ENCODE measurements around the gene KCNN1.
A peak's percentile ranks its signal among the peaks of the same experiment; 100 is the strongest.
"Not testable (repeated sequence)": the region's sequence is repeated elsewhere in the genome, so short reads cannot be mapped to it uniquely, and the experiment has no call there.

Gene KCNN1

GRCh38 chr19:18001777-18002345 is 35.0 kb downstream of the KCNN1 start:
- peak; percentile 50 for DNase-seq (ENCODE audit: low spot score)

- DNase-seq (ENCODE audit: low spot score) = no peak
These were observed 35.5 kb downstream of the KCNN1 start for GRCh38 chr19:18002347-18002850.

- DNase-seq (ENCODE audit: low spot score) = not testable (repeated sequence)
These were observed 38.8 kb downstream of the KCNN1 start for GRCh38 chr19:18005750-18006149.

- peak; percentile 72 for DNase-seq (ENCODE audit: low spot score)
These were observed 40.4 kb downstream of the KCNN1 start for GRCh38 chr19:18007044-18007916.

GRCh38 chr19:18007917-18008673 is 41.2 kb downstream of the KCNN1 start, which contains the start of gene ARRDC2:
Gene ARRDC2 (plus strand): TSS chr19:18008170. CDS start chr19:18008311, 141 bp downstream.
- peak; percentile 85 for DNase-seq (ENCODE audit: low spot score)

- DNase-seq (ENCODE audit: low spot score) = no peak
These were observed 41.9 kb downstream of the KCNN1 start for GRCh38 chr19:18008814-18009213.

GRCh38 chr19:18009412-18010066 is 42.6 kb downstream of the KCNN1 start:
- DNase-seq (ENCODE audit: low spot score) = no peak

- DNase-seq (ENCODE audit: low spot score) = no peak
These were observed 43.2 kb downstream of the KCNN1 start for GRCh38 chr19:18010149-18010548.

GRCh38 chr19:18013210-18014111 is 46.6 kb downstream of the KCNN1 start:
- no peak for DNase-seq (ENCODE audit: low spot score)

- no peak for DNase-seq (ENCODE audit: low spot score)
These were observed 47.3 kb downstream of the KCNN1 start for GRCh38 chr19:18014197-18014596.

- DNase-seq (ENCODE audit: low spot score) = no peak
These were observed 49.5 kb downstream of the KCNN1 start for GRCh38 chr19:18016209-18016910.

- no peak for DNase-seq (ENCODE audit: low spot score)
These were observed 50.6 kb downstream of the KCNN1 start for GRCh38 chr19:18017275-18018083.

- DNase-seq (ENCODE audit: low spot score) = no peak
These were observed 53.5 kb downstream of the KCNN1 start for GRCh38 chr19:18020212-18021085.

- DNase-seq (ENCODE audit: low spot score) = no peak
These were observed 54.3 kb downstream of the KCNN1 start for GRCh38 chr19:18021121-18021755.

GRCh38 chr19:18023622-18024251 is 56.8 kb downstream of the KCNN1 start:
- no peak for DNase-seq (ENCODE audit: low spot score)

- no peak for DNase-seq (ENCODE audit: low spot score)
These were observed 60.2 kb downstream of the KCNN1 start for GRCh38 chr19:18027151-18027550.

- no peak for DNase-seq (ENCODE audit: low spot score)
These were observed 62.9 kb downstream of the KCNN1 start for GRCh38 chr19:18029617-18030338.
